Measurements from ENCODE around the gene HIPK4. TPM values are rescaled to one million over a fixed set of nuclear protein-coding genes. Genes with fewer than 3 reads are reported as not detected.

The HIPK4 gene
- polyA plus RNA-seq, 2 of the 4 experiments (the other 2 are of a cell fraction) = 0.18 to 0.25 TPM

- ATAC-seq (no peak), DNase-seq (ENCODE audit: low read depth in 1 of 2, low spot score in 1 of 2) (no peak), FAIRE-seq (peak; percentile 54)
- Histone ChIP-seq H3K4me2 (no peak overlapping the region), H3K4me1 (no peaks in the 10 kb centered on the region), H3K27ac (no peak overlapping the region), H3K9me3 (no peaks in the 10 kb centered on the region), H3K4me3 (no peak overlapping the region)
- CTCF ChIA-PET = interaction anchor here (0.7 to 6.2 kb wide), 10 partner anchors 11 to 255 kb away, joined by 3 to 35 read pairs (median 4); no protein-coding TSS in a partner anchor
- TF ChIP-seq ZC3H11A (IDR thresholded peaks at IDR 0.05) (no peak), ZFP36 (IDR thresholded peaks at IDR 0.05; ENCODE audit: borderline replicate concordance, partially characterized antibody) (no peak), SMC3 (IDR thresholded peaks at IDR 0.05) (no peak), RFX5 (IDR thresholded peaks at IDR 0.05) (no peak), CEBPB (IDR thresholded peaks at IDR 0.05) (no peak), TFCP2L1 (CRISPR knock-in tag; IDR thresholded peaks at IDR 0.05) (no peak), NPAS2 (CRISPR knock-in tag; IDR thresholded peaks at IDR 0.05; ENCODE audit: borderline replicate concordance) (no peak), HOXA7 (CRISPR knock-in tag; IDR thresholded peaks at IDR 0.05) (no peak), JUNB (IDR thresholded peaks at IDR 0.05) (no peak), E2F6 (IDR thresholded peaks at IDR 0.05; ENCODE audit: borderline replicate concordance, low read depth) (no peak), CHD2 (IDR thresholded peaks at IDR 0.05; ENCODE audit: low read length, partially characterized antibody) (no peak), CBX8 (IDR thresholded peaks at IDR 0.05) (no peak), RCOR1 (IDR thresholded peaks at IDR 0.05; ENCODE audit: low read depth, low read length) (no peak), HOXB13 (CRISPR knock-in tag; IDR thresholded peaks at IDR 0.05; ENCODE audit: low read depth) (no peak), TP53 (CRISPR knock-in tag; IDR thresholded peaks at IDR 0.05) (no peak), JUN (IDR thresholded peaks at IDR 0.05) (no peak)
- TF ChIP-seq, protein P1, sequence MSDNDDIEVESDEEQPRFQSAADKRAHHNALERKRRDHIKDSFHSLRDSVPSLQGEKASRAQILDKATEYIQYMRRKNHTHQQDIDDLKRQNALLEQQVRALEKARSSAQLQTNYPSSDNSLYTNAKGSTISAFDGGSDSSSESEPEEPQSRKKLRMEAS (IDR thresholded peaks at IDR 0.05) = no peak
- 72% methylated on average over 9 of the region's 11 CpGs for WGBS (ENCODE audit: missing lambda C conversion rate)
- POLR2A ChIA-PET = interaction anchor here (1.1 kb wide), 1 partner anchor 24 kb away, joined by 3 read pairs; no protein-coding TSS in a partner anchor
These were observed 10.4 kb downstream of the HIPK4 start for GRCh38 chr19:40379446-40380198.

GRCh38 chr19:40378509-40378908 lies 11.5 kb downstream of the HIPK4 start:
- Histone ChIP-seq H3K27ac (no peak overlapping the region), H3K4me1 (no peaks in the 10 kb centered on the region), H3K4me2 (no peak overlapping the region), H3K9me3 (no peaks in the 10 kb centered on the region), H3K4me3 (no peak overlapping the region)
- CTCF ChIA-PET = interaction anchor here (0.5 to 3.9 kb wide), 4 partner anchors 10 to 48 kb away, joined by 3 to 14 read pairs (median 7); no protein-coding TSS in a partner anchor
- DNase-seq (ENCODE audit: low read depth in 1 of 2, low spot score in 1 of 2) (no peak), FAIRE-seq (peak; percentile 83), ATAC-seq (peak; percentile 21 to 46)
- TF ChIP-seq SMC3 (IDR thresholded peaks at IDR 0.05) (no peak), HDAC2 (IDR thresholded peaks at IDR 0.05) (no peak), JUN (IDR thresholded peaks at IDR 0.05) (no peak), EHMT2 (IDR thresholded peaks at IDR 0.05; ENCODE audit: low read depth) (no peak), FOXS1 (CRISPR knock-in tag; IDR thresholded peaks at IDR 0.05) (no peak), NPAS2 (CRISPR knock-in tag; IDR thresholded peaks at IDR 0.05; ENCODE audit: borderline replicate concordance) (no peak), PHF8 (IDR thresholded peaks at IDR 0.05; ENCODE audit: borderline replicate concordance, low read depth) (no peak), NR3C1 (IDR thresholded peaks at IDR 0.05) (no peak), CHD4 (IDR thresholded peaks at IDR 0.05; ENCODE audit: borderline replicate concordance) (no peak), ZFP36 (IDR thresholded peaks at IDR 0.05; ENCODE audit: borderline replicate concordance, partially characterized antibody) (no peak), HES2 (IDR thresholded peaks at IDR 0.05) (no peak), EHF (CRISPR knock-in tag; IDR thresholded peaks at IDR 0.05) (no peak), ZSCAN20 (CRISPR knock-in tag; IDR thresholded peaks at IDR 0.05) (no peak), HOXB5 (CRISPR knock-in tag; IDR thresholded peaks at IDR 0.05) (no peak), TP53 (CRISPR knock-in tag; IDR thresholded peaks at IDR 0.05) (no peak), NFE2L2 (conservative IDR thresholded peaks at IDR 0.05; ENCODE audit: low read length) (no peak)
- TF ChIP-seq, protein P2, sequence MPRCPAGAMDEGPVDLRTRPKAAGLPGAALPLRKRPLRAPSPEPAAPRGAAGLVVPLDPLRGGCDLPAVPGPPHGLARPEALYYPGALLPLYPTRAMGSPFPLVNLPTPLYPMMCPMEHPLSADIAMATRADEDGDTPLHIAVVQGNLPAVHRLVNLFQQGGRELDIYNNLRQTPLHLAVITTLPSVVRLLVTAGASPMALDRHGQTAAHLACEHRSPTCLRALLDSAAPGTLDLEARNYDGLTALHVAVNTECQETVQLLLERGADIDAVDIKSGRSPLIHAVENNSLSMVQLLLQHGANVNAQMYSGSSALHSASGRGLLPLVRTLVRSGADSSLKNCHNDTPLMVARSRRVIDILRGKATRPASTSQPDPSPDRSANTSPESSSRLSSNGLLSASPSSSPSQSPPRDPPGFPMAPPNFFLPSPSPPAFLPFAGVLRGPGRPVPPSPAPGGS (IDR thresholded peaks at IDR 0.05) = no peak
- TF ChIP-seq, protein P3, sequence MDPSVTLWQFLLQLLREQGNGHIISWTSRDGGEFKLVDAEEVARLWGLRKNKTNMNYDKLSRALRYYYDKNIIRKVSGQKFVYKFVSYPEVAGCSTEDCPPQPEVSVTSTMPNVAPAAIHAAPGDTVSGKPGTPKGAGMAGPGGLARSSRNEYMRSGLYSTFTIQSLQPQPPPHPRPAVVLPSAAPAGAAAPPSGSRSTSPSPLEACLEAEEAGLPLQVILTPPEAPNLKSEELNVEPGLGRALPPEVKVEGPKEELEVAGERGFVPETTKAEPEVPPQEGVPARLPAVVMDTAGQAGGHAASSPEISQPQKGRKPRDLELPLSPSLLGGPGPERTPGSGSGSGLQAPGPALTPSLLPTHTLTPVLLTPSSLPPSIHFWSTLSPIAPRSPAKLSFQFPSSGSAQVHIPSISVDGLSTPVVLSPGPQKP (IDR thresholded peaks at IDR 0.05; ENCODE audit: low read depth, low read length) = no peak
- WGBS (ENCODE audit: missing lambda C conversion rate) = 75% methylated on average over 2 of the region's 2 CpGs
- POLR2A ChIA-PET = interaction anchor here (0.7 kb wide), 1 partner anchor 30 kb away, joined by 3 read pairs; the partner anchor contains the start of genes C19orf47 and PLD3
